Eye (tissue), 1 donor: ENCODE results near the gene HOXC9.
A peak's percentile ranks its signal among the peaks of the same experiment; 100 is the strongest.

Experiments used
- DNase-seq: peaks from one replicate; pipeline ENCODE4 v3.0.0-alpha.2; 2015

Gene HOXC9

DNA sequence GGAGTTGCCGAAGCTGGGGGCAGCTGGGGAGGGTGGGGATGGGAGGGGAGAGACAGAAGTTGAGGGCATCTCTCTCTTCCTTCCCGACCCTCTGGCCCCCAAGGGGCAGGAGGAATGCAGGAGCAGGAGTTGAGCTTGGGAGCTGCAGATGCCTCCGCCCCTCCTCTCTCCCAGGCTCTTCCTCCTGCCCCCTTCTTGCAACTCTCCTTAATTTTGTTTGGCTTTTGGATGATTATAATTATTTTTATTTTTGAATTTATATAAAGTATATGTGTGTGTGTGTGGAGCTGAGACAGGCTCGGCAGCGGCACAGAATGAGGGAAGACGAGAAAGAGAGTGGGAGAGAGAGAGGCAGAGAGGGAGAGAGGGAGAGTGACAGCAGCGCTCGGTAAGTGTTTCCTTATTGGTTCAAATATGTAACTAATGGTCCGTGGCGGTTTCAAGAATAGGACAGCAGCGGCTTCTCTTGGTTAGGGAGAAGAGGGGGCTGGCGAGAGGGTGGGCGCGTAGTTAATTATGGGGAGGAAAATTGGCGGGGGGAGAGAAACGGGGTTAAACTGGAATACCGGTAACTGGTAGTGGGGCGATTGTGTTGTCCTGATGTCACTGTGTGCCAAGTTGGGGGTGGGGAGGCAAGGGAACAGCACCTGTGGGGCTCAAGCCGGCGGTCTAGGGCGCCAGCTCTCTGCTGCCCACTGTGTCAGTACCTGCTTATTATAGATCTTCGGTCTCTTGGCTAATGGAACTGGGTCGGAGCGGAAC lies 17.2 kb downstream of the HOXC9 start:
- peak; percentile 67 for DNase-seq

DNA sequence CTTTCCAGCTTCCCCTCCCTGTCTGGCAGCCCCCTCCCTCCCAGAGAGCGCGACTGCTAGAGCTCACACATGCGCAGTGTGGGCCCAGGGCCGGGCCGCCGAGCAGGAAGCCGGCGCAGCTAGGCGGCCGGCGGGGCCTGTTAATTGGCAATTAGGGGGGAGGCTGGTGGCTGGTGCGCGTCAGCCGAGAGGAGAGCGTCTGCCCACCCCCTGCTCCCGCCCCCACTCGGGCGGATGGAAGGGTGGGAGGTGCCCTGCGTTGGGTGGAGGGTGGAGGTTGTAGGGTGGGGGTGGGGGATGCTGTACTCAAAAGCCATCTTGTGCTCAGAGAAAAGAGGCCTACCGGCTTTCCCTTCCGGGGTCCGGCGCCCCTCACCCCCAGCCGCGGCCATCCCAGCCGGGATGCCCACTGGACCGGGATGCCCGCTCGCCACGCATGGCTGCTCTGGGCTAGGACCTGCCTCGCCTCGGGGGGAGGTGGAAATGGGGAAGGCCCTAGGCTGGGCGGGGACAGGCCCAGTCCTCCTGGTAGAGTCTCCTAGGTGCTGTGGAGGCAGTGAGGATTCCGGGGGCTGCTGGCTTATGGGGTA lies 18.0 kb downstream of the HOXC9 start:
- DNase-seq, result peak; percentile 85

DNA sequence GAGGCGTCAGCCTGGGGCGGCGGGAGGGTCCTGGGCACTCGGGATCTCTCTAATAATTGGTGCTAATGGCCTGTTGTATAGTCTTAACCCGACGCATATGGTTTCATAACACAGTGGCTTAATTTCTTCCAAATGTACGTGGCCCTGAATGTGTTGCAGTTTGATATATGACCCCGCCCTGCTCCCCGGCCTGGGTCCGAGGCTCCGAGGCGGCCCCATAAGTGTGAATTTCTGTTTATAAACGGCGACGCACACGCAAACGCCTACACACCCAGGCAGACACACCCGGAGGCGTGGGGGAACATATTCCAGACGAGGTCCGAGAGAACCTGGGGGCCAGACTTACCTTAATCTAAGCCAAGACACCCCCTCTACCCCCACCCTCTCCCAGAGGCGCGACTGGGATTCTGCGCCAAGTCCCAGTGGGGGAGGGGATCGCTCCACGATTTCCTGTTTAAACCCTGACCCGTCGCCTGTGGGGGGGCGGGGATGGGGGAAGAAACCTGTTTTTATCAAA lies 18.6 kb downstream of the HOXC9 start:
- no peak for DNase-seq

GRCh38 chr12:54019091-54019811 lies 19.3 kb downstream of the HOXC9 start:
- no peak for DNase-seq

GRCh38 chr12:54019924-54020590 lies 20.1 kb downstream of the HOXC9 start:
- DNase-seq, result no peak

DNA sequence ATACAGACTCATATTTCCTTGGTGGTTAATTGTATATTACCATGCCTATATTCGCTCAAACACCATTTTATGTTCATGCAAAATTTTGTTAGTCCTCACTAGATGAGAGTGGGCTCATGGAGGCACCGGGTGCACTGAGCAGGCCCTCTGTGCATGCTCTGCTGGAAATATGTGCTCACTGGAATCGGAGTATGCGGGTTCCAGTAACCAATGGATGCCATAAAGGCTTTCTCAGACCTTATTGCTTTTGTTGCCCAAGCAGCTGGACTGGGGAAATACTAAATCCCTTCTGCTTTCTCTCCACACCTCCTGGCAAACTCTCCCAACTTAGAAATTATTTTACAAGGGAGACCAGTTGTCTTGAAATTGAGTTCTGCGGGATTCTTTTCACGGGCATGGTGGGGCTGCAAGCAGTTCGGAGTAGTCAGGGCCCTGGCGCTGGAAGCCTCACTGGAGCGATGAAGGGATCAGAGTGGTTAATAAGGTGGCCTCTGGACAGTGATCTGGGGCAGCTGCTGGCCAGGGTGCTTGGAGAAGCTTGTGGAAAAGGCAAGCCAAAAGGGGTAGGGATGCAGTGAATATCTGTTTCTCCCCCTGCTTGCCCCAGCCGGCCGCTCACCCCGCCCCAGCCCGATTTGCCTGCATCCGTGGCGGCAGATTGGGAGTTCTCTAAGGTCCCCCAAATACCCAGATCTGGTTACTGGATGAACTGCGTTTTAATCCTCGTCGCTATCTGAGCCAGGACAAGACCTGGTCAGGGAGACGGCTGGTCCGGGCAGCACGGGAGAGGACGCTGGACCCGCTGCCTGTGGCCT lies 20.8 kb downstream of the HOXC9 start:
- DNase-seq, result no peak

DNA sequence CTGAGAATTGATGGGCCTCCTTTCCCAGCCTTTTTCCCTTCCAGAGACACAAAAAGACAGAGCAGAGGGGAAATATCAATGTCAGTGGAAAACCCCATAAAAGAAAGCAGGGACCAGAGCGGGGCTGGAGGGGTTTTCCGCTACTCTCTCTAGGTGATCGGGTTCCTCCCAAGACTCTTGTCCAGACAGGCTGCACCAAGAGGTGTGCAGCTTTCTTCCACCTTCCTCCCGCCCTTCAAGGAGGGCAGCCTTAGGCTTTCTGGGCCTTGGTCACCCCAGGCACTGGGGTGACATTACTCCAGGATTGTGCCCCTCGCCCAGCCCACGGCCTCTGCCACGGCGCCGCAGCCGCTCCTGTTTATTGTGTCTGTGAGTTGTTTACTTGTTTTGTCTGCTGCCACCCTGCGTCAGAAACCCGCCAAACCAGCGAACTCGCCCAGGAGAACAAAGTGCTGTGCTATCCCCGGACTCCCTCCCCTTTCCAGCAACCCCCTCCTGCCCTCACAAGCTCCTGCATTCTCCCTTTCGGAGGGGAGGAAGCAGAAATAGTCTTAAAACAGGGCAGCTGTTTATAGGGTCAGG lies 21.6 kb downstream of the HOXC9 start:
- DNase-seq, result no peak

- no peak for DNase-seq
Observed at GRCh38 chr12:54022960-54023884, 23.3 kb downstream of the HOXC9 start.

GRCh38 chr12:54024127-54024526 lies 24.2 kb downstream of the HOXC9 start:
- DNase-seq, result no peak

GRCh38 chr12:54024581-54025305 lies 24.8 kb downstream of the HOXC9 start:
- no peak for DNase-seq

DNA sequence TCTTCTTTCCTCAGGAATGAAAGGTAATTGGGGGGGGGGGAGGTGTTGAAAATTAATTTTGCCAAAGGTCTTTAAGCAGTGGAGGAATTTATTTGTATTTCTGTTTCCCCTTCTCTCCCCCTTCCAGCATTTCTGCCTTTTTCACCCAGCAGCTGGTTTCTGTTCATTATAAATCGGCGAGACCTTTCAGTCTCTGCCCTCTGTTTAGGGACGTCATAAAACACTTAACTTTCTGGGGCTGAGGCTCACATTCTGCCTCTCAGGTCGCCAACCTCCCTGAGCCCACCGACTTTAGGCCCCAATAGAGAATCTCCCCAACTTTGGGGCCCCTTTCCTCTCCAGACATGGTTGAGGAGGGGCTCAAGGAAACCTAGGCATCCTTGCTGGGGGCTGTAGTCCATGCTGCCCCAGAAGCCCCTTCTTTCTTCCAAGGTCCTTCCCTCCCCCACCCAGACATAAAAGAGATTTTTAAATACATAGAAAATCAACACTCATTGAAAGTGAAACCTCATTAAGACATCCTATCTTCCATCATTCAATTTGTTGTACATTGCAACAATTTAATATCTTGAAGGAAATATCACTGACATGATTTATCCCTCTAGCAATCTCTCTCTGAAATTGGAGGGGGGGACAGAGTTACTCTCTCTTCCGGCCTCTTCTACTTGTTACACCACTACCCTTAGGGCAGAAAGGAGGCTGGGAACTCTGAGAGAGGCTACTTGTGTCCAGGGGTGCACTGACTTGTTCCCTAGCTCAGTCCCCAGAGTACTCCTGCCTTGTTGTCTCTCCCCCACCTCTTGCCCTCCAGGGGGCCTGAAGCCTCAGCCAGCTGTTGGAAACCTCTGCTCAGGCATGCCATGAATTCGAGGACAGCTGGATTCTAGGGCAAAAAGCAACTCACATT lies 25.8 kb downstream of the HOXC9 start:
- no peak for DNase-seq

DNA sequence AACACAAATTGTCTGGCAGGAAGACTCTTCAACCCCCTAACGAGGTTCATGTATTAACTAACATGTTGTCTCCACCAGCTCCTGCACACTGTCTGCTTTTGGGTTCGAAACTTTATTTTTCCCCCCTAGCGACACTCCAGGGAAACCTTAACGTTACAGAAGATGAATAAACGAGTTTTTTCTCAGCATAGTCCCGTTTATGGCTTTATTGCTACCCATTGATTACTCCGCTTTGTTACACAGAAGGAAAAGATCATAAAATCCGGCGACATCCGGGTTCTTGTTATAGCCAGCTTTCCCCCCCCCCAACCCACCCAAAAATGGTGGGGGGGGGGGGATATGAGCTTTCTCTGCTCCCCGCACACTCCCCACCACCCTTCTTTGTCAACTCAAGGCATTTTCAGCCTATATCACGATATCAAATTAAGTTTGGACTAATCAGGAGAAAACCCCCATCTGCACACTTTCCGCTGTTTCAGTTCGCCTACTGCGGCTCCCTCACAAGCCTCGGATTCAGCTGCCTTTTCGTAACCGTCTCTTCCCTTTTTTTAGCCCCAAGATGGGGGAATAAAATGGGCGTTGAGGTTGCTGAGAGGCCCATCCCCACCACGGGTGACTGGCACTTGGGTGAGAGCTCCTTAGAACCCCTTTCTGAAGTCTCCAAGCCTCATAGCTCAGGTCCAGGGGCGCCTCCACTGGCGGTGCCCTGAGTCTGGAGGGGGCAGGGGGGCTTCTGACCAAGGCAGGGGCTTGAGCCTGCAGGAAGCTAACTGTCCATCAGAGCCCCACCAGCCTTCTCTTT lies 26.9 kb downstream of the HOXC9 start:
- DNase-seq, result no peak

- DNase-seq, result no peak
Observed at GRCh38 chr12:54027442-54027786, 27.5 kb downstream of the HOXC9 start.

DNA sequence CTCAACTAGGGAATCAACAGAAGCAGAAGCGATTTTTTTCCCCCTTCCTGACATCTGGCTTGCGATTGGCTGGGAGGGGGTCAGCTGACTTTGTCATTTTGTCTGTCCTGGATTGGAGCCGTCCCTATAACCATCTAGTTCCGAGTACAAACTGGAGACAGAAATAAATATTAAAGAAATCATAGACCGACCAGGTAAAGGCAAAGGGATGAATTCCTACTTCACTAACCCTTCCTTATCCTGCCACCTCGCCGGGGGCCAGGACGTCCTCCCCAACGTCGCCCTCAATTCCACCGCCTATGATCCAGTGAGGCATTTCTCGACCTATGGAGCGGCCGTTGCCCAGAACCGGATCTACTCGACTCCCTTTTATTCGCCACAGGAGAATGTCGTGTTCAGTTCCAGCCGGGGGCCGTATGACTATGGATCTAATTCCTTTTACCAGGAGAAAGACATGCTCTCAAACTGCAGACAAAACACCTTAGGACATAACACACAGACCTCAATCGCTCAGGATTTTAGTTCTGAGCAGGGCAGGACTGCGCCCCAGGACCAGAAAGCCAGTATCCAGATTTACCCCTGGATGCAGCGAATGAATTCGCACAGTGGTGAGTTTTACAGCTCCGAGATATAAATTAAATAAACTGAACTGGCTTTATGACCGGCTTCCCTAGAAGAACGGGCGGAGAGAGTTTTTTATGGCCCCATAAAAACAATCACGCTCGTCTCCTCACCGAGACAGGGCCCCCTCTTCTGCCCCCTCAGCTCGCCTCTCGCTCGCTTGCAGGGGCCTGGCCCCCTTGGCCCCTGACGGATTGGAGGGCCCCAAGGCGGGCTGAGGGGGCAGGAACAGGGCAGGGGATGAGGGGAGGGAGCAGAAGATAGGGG lies 28.6 kb downstream of the HOXC9 start, which contains the start of gene HOXC6:
Gene HOXC6 (plus strand): TSS at position 127 of the 888 bp plus-strand sequence. CDS start 82 bp downstream, at position 209.
- DNase-seq, result no peak

DNA sequence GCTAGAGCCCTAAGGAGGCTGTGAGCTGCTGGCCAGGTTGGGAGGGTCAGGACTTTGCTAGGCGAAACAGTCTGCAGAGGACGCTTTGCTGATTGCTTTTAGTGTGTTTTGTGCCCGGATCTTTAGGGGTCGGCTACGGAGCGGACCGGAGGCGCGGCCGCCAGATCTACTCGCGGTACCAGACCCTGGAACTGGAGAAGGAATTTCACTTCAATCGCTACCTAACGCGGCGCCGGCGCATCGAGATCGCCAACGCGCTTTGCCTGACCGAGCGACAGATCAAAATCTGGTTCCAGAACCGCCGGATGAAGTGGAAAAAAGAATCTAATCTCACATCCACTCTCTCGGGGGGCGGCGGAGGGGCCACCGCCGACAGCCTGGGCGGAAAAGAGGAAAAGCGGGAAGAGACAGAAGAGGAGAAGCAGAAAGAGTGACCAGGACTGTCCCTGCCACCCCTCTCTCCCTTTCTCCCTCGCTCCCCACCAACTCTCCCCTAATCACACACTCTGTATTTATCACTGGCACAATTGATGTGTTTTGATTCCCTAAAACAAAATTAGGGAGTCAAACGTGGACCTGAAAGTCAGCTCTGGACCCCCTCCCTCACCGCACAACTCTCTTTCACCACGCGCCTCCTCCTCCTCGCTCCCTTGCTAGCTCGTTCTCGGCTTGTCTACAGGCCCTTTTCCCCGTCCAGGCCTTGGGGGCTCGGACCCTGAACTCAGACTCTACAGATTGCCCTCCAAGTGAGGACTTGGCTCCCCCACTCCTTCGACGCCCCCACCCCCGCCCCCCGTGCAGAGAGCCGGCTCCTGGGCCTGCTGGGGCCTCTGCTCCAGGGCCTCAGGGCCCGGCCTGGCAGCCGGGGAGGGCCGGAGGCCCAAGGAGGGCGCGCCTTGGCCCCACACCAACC lies 29.8 kb downstream of the HOXC9 start:
- no peak for DNase-seq

- DNase-seq, result no peak
Observed at GRCh38 chr12:54030442-54030801, 30.5 kb downstream of the HOXC9 start.
